Thymus (tissue), 11 donors: ENCODE data around the gene CDCP1. TPM values are rescaled to one million over a fixed set of nuclear protein-coding genes. Genes with fewer than 3 reads are reported as not detected.
A peak's percentile ranks its signal among the peaks of the same experiment; 100 is the strongest.
"Not testable (repeated sequence)": the region's sequence is repeated elsewhere in the genome, so short reads cannot be mapped to it uniquely, and the experiment has no call there.

ENCODE experiments used
- DNase-seq, 9 donors: peaks; one replicate each; pipeline ENCODE4 v3.0.0-alpha.2; 2013; ENCODE audit warnings: low spot score in 9 of 9, low read depth in 6 of 9, missing footprints in 1 of 9
- H3K27ac ChIP-seq, 2 donors: one replicate each; pipeline ENCODE4 v1.5.1; 2013; ENCODE audit warnings: control low read depth in 1 of 2, low read depth in 1 of 2, low read length in 1 of 2, mild to moderate bottlenecking in 1 of 2, moderate library complexity in 1 of 2
- H3K27me3 ChIP-seq, 2 donors: one replicate each; pipeline ENCODE4 v1.5.1; 2013; ENCODE audit warnings: low read length in 1 of 2; ENCODE audit not compliant: control insufficient read depth in 2 of 2, insufficient read depth in 1 of 2
- H3K36me3 ChIP-seq, 2 donors: one replicate each; pipeline ENCODE4 v1.5.1; 2013; ENCODE audit warnings: low read length in 1 of 2, mild to moderate bottlenecking in 1 of 2, moderate library complexity in 1 of 2; ENCODE audit not compliant: control insufficient read depth in 2 of 2, insufficient read depth in 2 of 2
- H3K4me1 ChIP-seq, 2 donors: one replicate each; pipeline ENCODE4 v1.5.1; 2013; ENCODE audit warnings: low read length in 2 of 2; ENCODE audit not compliant: control insufficient read depth in 2 of 2, insufficient read depth in 2 of 2
- H3K4me3 ChIP-seq, 2 donors: one replicate each; pipeline ENCODE4 v1.5.1; 2013; ENCODE audit warnings: low read length in 2 of 2, control low read depth in 1 of 2, mild to moderate bottlenecking in 1 of 2
- H3K9me3 ChIP-seq, 2 donors: one replicate each; pipeline ENCODE4 v1.5.1; 2013; ENCODE audit warnings: low read length in 1 of 2, mild to moderate bottlenecking in 1 of 2; ENCODE audit not compliant: control insufficient read depth in 2 of 2, insufficient read depth in 1 of 2
- WGBS: extraction: QIAGEN DNeasy Blood & Tissue Kit; methylation state at CpG from one replicate; pipeline ENCODE4 v1.1.7; 2013; 5-methylcytosine and 5-hydroxymethylcytosine counted together
- polyA plus RNA-seq: library from polyadenylated mRNA; stranded (reverse); fragments of 200-250 nt; gene quantifications from one replicate; pipeline ENCODE4 v1.2.3, GENCODE V29; 2013
- total RNA-seq: library from RNA; stranded (reverse); fragments of 120-200 nt; gene quantifications from one replicate; pipeline ENCODE4 v1.2.4, GENCODE V29; 2013
- donor health status: healthy.

Gene CDCP1
- total and polyA plus RNA-seq, 2 donors: 0.52 to 2.3 TPM

DNA sequence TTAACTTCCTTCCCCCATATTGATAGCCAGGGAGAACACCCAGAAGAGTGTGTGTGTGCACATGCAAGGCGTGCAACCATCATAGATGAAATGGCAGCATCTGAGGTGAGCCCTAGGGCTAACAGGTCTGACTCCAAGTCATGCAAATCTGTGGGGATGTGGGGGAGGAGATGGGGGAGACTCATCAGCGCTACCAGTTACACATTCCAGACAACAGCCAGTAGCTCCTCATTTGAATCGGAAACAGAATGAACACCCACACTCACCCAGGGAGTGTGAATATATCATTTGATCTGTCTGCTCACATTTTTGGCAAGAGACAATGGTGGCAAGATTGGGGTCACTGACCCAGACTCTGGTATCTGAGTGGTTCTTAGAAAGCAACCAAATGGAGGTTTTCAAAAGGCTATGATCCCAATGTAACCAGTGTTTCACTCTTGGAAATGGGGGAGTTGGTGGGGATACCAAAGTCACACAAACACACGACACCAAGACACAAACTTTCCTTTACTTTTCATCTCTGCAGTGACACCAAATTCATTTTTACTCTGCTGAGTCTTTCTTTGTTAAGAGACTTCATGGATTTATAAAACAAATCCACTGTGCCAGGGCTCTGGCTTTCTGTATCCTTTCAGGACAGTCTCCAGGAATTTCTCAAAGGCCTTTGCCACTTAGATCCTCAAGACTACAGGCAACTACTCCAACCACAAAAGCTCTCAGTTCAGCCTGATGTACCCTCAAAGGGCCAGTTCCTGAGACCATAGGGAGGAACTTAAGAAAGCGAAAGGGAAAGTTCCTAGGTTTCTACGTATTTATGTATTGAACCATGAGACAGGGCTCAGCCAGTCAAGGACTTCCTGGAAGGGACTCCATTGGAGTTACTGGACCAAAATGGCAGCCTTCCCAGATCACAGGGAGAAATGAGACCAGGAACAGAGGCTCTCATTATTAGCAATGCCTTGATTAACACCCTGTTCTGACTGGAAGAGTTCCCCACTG, 2.2 kb downstream of the CDCP1 start:
- no peak overlapping the region for H3K27ac ChIP-seq
- H3K36me3 ChIP-seq: no peaks in the 10 kb centered on the region
- WGBS: 81% methylated on average over 6 of the region's 6 CpGs
- H3K4me3 ChIP-seq: no peak overlapping the region
- H3K27me3 ChIP-seq: peaks cover 38 to 58% of the 10 kb centered on the region in 2 donors
- peak in 1 of 9 donors; percentile 19 for DNase-seq
- peaks cover 0 to 7% of the 10 kb centered on the region in 2 donors for H3K9me3 ChIP-seq
- H3K4me1 ChIP-seq: peaks cover 3 to 12% of the 10 kb centered on the region in 2 donors

DNA sequence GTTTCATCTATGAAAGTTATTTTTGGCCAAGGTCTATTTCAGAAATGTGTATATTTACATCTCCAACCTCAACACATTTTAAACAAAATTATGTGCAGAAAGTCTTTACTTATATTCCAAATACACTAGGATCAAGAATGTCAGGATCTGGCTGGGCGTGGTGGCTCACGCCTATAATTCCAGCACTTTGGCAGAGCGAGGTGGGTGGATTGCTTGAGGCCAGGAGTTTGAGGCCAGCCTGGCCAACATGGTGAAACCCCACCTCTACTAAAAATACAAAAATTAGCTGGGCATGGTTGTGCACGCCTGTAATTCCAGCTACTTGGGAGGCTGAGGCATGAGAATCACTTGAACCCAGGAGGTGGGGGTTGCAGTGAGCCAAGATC, 5.4 kb downstream of the CDCP1 start:
- not testable (repeated sequence) for DNase-seq, H3K4me3 ChIP-seq, H3K9me3 ChIP-seq, H3K27ac ChIP-seq, H3K4me1 ChIP-seq, H3K36me3 ChIP-seq
- peaks cover 19 to 26% of the 10 kb centered on the region in 2 donors for H3K27me3 ChIP-seq
- WGBS: 95% methylated on average over 4 of the region's 4 CpGs

DNA sequence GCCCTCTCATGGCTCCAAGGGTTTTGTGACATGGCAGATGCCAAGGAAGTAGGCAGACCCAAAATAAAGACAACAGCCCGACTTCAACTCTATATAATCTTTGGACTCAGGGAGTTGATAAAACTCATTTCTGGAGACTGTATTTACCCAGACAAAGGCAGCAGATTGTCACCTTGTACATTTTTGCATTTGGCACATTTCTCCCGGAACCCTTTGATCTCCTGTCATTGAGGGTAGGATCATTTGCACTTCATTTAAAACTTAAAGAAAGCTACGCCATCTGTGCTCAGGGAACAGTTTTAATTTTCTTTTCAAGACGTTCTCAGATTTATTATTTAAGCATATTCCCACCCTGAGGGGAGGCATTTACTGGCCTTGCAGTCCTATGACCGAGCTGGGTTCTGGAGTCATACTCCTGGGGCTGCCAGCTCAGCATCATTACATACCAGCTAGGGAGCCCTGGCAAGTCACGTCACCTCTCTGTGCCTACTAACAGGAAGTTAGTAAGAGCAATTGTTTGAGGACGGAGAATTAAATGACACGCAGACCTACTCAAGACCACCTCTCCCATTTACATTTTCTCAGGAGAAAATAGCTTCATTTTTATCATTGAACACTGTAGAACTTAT, 5.9 kb downstream of the CDCP1 start:
- peaks cover 0 to 3% of the 10 kb centered on the region in 2 donors for H3K4me1 ChIP-seq
- H3K9me3 ChIP-seq: peaks cover 0 to 1% of the 10 kb centered on the region in 2 donors
- 88% methylated on average over 8 of the region's 8 CpGs for WGBS
- no peaks in the 10 kb centered on the region for H3K36me3 ChIP-seq
- DNase-seq: no peak
- no peak overlapping the region for H3K27ac ChIP-seq
- H3K27me3 ChIP-seq: peaks cover 15 to 21% of the 10 kb centered on the region in 2 donors
- no peak overlapping the region for H3K4me3 ChIP-seq

DNA sequence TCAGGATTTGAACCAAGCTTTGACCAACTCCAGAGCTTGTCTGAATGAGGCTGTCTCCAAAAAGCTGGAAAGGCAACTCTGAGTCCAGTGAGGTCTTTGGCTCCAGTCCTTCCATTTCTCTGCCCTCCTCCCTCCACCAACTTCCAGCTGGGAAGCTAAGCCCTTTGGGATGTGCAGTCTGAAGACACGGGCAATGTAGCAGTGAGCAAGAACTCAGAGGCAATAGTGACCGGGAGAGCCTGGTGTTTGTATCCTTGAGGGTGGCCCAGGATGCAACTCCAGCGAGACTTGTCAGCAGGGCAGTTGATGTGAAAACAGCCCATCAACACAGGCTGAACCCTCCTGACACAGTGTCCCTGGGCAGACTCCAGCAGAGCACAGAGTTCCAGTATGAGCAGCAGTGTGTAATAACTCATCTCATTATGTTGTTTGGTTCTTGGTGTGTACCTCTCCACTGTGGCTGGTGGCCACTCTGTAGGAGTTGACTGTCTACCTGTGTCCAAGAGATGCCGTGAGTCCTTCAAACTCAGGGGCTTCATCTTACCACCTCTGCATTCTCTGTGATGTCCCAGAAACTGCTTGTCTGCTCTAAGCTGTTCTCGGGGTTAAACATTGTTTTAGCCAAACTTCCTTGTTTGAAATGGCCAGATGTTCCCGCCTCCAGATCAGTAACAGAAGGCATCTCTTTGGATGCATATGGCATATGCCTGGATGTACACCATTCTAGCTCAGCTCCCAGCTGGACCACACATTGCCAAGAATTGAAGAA, 6.6 kb downstream of the CDCP1 start:
- no peak for DNase-seq
- H3K36me3 ChIP-seq: no peaks in the 10 kb centered on the region
- H3K27ac ChIP-seq: no peak overlapping the region
- peaks cover 0 to 1% of the 10 kb centered on the region in 2 donors for H3K9me3 ChIP-seq
- H3K4me1 ChIP-seq: no peaks in the 10 kb centered on the region
- H3K4me3 ChIP-seq: no peak overlapping the region
- WGBS: 97% methylated on average over 6 of the region's 6 CpGs
- H3K27me3 ChIP-seq: peaks cover 8 to 14% of the 10 kb centered on the region in 2 donors

DNA sequence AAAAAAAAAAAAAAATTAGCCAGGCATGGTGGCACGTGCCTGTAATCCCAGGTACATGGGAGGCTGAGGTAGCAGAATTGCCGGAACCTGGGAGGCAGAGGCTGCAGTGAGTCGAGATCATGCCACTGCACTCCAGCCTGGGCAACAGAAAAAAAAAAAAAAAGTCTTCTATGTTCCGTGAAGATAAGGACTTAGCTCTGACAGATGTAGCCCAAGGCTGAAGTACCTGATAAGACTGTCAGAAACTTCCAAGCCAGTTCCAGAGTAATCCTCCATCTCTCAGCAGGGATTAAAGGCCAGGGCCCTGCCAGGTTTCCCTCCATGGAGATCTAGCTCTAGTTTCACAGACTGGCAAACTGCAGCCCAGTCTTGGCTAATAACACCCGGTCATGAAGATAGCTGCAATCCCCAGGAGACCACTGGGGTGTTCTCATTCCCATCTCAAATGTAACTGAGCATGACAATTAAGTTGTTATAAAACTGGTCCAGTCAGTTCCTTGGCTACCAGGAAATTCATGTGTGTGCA, 8.5 kb downstream of the CDCP1 start:
- Histone ChIP-seq H3K36me3 (no peaks in the 10 kb centered on the region), H3K27me3 (peaks cover 0 to 4% of the 10 kb centered on the region in 2 donors), H3K4me3 (no peak overlapping the region), H3K27ac (no peak overlapping the region), H3K4me1 (no peaks in the 10 kb centered on the region), H3K9me3 (peaks cover 0 to 2% of the 10 kb centered on the region in 2 donors)
- no peak for DNase-seq
- WGBS: 96% methylated on average over 5 of the region's 5 CpGs

DNA sequence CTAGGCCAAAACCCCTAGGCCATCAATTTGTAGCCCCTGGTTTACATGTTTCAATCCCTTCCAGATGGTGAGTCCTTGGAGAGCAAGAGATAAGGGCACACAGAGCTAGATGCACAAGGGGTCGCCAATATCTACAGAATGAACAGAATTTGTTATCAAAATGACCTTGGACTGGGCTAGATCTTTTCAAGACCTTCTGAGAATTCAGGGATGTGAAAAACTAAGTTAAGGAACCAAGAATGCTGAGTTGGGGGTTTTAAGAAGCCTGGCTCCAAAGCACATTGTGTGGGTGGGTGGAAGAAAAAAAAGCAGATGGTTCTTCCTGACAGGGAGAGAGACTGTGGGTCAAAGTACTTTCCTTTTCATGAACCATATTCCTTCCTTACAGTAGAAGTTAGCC, 10.2 kb downstream of the CDCP1 start:
- Histone ChIP-seq H3K27me3 (peaks cover 0 to 2% of the 10 kb centered on the region in 2 donors), H3K9me3 (peaks cover 0 to 2% of the 10 kb centered on the region in 2 donors), H3K4me1 (no peaks in the 10 kb centered on the region), H3K36me3 (no peaks in the 10 kb centered on the region), H3K4me3 (no peak overlapping the region), H3K27ac (no peak overlapping the region)
- no peak for DNase-seq
- 97% methylated on average over 1 of the region's 1 CpG for WGBS

DNA sequence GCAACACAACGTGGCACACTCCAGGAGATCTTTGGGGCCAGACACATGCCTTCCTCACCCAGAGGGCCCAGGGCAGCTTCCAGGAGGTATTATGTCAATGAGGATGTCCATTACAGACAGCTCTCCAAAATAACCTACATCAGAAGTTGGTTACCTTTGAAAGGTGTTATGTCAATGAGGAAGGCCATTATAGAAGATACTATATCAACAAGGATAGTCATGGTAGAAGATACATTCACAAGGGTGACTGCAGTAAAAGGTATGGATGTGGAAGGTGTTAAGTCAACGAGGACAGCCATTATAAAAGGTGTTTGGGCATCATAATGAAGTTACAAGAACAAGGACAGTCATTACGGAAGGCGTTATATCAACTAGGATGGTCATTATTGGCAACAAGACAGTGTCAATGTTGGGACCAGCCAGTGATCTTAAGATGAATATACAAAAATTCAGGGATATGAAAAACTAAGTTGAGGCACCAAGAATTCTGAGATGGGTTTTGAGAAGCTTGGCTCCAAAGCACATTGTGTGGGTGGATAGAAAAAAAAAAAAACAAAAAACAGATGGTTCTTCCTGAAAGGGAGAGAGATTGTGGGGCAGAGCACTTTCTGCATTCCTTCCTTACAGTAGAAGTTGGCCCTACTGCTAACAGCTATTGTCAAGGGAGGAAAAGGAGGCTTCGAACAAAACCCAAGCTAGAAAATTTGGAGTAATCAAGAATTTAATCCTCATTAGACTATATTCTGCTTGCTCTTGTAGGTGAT, 11.2 kb downstream of the CDCP1 start:
- H3K27me3 ChIP-seq: peaks cover 0 to 2% of the 10 kb centered on the region in 2 donors
- H3K4me3 ChIP-seq: no peak overlapping the region
- no peaks in the 10 kb centered on the region for H3K4me1 ChIP-seq
- peaks cover 0 to 2% of the 10 kb centered on the region in 2 donors for H3K9me3 ChIP-seq
- 94% methylated on average over 5 of the region's 5 CpGs for WGBS
- DNase-seq: no peak
- H3K36me3 ChIP-seq: no peaks in the 10 kb centered on the region
- H3K27ac ChIP-seq: no peak overlapping the region

DNA sequence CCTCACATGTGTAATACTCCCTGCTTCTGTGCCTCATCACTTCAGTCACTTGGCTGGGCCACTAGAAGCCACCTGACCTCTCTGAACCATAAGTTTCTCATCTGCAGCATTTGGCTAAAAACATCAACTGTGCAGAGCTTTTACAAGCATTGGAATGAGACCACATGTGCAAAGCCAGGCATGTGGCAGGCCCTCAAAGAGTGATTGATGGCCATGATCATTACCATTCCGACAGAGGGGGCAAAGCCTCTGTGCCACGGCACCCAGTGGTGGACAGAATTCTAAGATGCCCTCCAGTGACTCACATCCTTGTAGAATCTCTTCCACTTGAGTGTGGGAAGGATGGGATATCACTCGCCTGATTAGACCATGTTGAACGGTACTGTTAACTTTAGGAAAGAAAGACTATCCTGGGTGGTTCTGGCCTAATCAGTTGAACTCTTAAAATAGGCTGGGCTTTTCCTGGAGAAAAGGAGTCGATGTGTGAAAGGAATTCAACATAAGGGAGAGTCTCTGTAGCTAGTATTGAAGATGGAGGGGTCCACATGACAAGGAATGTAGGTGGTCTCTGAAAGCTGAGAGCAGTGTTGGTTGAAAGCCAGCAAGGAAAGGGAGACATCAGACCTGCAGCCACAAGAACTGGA, 13.5 kb downstream of the CDCP1 start:
- Histone ChIP-seq H3K4me3 (no peak overlapping the region), H3K36me3 (no peaks in the 10 kb centered on the region), H3K27me3 (no peaks in the 10 kb centered on the region), H3K4me1 (no peaks in the 10 kb centered on the region), H3K27ac (no peak overlapping the region), H3K9me3 (peaks cover 0 to 2% of the 10 kb centered on the region in 2 donors)
- 97% methylated on average over 5 of the region's 5 CpGs for WGBS
- DNase-seq: no peak
